ENCODE results near the gene TM4SF20. TPM values are rescaled to one million over a fixed set of nuclear protein-coding genes. Genes with fewer than 3 reads are reported as not detected.

TM4SF20 gene
- total and polyA plus RNA-seq, 10 of the 15 experiments (the other 5 are each of a cell fraction or from before 2014, with no cell fraction given) = 0.04 to 0.07 TPM; not detected in 8

DNA sequence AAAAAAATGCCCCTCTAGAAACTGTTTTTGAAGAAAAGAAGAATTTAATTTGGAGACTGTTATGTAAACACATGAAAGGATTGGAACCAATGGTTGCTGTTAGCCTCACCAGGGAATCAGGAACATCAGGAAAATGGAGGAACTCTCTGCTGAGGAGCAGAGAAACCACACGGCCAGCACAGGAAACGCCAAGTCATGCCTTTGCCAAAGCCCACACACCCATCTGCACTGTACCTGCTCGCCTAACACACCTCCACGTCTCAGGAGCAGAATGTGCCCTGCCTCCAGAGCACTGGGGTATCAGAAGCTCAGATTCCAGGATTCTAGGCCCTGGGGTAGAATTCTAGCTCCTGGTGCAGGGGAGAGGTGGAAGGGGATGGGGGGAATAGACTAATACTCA, 18.5 kb upstream of the TM4SF20 start (continued):
- TF ChIP-seq NFYA (IDR thresholded peaks at IDR 0.05; ENCODE audit: borderline replicate concordance, low read depth, low read length) (no peak), RB1 (IDR thresholded peaks at IDR 0.05; ENCODE audit: borderline replicate concordance) (no peak), YY1 (IDR thresholded peaks at IDR 0.05; ENCODE audit: low read depth, low read length) (no peak), ESRRA (IDR thresholded peaks at IDR 0.05; ENCODE audit: low read length) (no peak), SP1 (IDR thresholded peaks at IDR 0.05; ENCODE audit: low read depth, low read length) (no peak), PAX8 (IDR thresholded peaks at IDR 0.05) (no peak), SREBF2 (IDR thresholded peaks at IDR 0.05; ENCODE audit: low read length) (no peak), DPF2 (IDR thresholded peaks at IDR 0.05) (no peak)
- TF ChIP-seq, protein P1, sequence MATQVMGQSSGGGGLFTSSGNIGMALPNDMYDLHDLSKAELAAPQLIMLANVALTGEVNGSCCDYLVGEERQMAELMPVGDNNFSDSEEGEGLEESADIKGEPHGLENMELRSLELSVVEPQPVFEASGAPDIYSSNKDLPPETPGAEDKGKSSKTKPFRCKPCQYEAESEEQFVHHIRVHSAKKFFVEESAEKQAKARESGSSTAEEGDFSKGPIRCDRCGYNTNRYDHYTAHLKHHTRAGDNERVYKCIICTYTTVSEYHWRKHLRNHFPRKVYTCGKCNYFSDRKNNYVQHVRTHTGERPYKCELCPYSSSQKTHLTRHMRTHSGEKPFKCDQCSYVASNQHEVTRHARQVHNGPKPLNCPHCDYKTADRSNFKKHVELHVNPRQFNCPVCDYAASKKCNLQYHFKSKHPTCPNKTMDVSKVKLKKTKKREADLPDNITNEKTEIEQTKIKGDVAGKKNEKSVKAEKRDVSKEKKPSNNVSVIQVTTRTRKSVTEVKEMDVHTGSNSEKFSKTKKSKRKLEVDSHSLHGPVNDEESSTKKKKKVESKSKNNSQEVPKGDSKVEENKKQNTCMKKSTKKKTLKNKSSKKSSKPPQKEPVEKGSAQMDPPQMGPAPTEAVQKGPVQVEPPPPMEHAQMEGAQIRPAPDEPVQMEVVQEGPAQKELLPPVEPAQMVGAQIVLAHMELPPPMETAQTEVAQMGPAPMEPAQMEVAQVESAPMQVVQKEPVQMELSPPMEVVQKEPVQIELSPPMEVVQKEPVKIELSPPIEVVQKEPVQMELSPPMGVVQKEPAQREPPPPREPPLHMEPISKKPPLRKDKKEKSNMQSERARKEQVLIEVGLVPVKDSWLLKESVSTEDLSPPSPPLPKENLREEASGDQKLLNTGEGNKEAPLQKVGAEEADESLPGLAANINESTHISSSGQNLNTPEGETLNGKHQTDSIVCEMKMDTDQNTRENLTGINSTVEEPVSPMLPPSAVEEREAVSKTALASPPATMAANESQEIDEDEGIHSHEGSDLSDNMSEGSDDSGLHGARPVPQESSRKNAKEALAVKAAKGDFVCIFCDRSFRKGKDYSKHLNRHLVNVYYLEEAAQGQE (IDR thresholded peaks at IDR 0.05; ENCODE audit: low read depth, low read length) = no peak

- ChIA-PET SMC1A (ENCODE audit: uncharacterized antibody, unreplicated experiment) (interaction anchor here (1.0 to 3.7 kb wide), 2 partner anchors 11 to 70 kb away, joined by 3 to 16 read pairs; no protein-coding TSS in a partner anchor), CTCF (interaction anchor here (1.1 to 4.6 kb wide), 2 partner anchors 11 to 124 kb away, joined by 4 to 27 read pairs; no protein-coding TSS in a partner anchor), RAD21 (ENCODE audit: unreplicated experiment) (interaction anchor here (1.7 kb wide), 1 partner anchor 10 kb away, joined by 4 read pairs; no protein-coding TSS in a partner anchor), POLR2A (interaction anchor here (1.1 kb wide), 1 partner anchor 9 kb away, joined by 3 read pairs; no protein-coding TSS in a partner anchor)
- no peak overlapping the region for H2AFZ ChIP-seq (ENCODE audit: control insufficient read depth, low read depth, low read length)
- TF ChIP-seq ZNF384 (IDR thresholded peaks at IDR 0.05; ENCODE audit: borderline replicate concordance, low read depth, low read length) (no peak), SUZ12 (IDR thresholded peaks at IDR 0.05; ENCODE audit: unreplicated experiment) (no peak), SRF (IDR thresholded peaks at IDR 0.05; ENCODE audit: low read depth in 2 of 2, low read length in 2 of 2) (no peak)
- intact Hi-C loops (cut with micrococcal nuclease; ENCODE audit: unreplicated experiment) (no loop called here), in situ Hi-C loops (cut with MboI) (no loop called here)
- no peak overlapping the region for H3K4me2 ChIP-seq (ENCODE audit: control insufficient read depth, insufficient read depth)
- no peaks in the 10 kb centered on the region for H3K9me3 ChIP-seq (replicated peaks; ENCODE audit: control insufficient read depth, insufficient read depth, low read length)
- no peak for DNase-seq (ENCODE audit: low read depth, low spot score)
- no peak overlapping the region for H3K4me3 ChIP-seq
- no peaks in the 10 kb centered on the region for H3K27me3 ChIP-seq (replicated peaks in 1 of 2; ENCODE audit: control insufficient read depth in 2 of 2, insufficient read depth in 2 of 2, low read length in 1 of 2)
- no peaks in the 10 kb centered on the region for H3K4me1 ChIP-seq (ENCODE audit: control insufficient read depth, insufficient read depth, low read length)
- FAIRE-seq = peak; percentile 68
- H4K20me1 ChIP-seq (ENCODE audit: control insufficient read depth, insufficient read depth) = no peaks in the 10 kb centered on the region
- no peaks in the 10 kb centered on the region for H3K36me3 ChIP-seq (ENCODE audit: control insufficient read depth in 2 of 2, insufficient read depth in 2 of 2, low read length in 1 of 2)
- H3K27ac ChIP-seq (ENCODE audit: control insufficient read depth, insufficient read depth) = no peak overlapping the region
- BruUV-seq (replicated peaks) = no TSS peak
- no peaks in the 10 kb centered on the region for H3K79me2 ChIP-seq (ENCODE audit: control insufficient read depth, insufficient read depth, low read length)
- peak; percentile 40 for ATAC-seq
- 0% methylated on average over 1 of the region's 1 CpG for WGBS (ENCODE audit: insufficient coverage, insufficient replicate concordance, low lambda C conversion rate, missing lambda C conversion rate)
- no peak overlapping the region for H3K9ac ChIP-seq (ENCODE audit: control insufficient read depth, insufficient read depth, low read length)
Observed at GRCh38 chr2:227395556-227395955, 16.4 kb upstream of the TM4SF20 start.

Data from GM12878 (cell line).